Kidney tubule cell (primary cell): ENCODE results near the gene TMTC4.
A peak's percentile ranks its signal among the peaks of the same experiment; 100 is the strongest.
"Not testable (repeated sequence)": the region's sequence is repeated elsewhere in the genome, so short reads cannot be mapped to it uniquely, and the experiment has no call there.

ENCODE experiments used
- DNase-seq: peaks from one replicate; pipeline ENCODE4 v3.0.0-alpha.2; 2018; ENCODE audit warnings: low spot score

Gene TMTC4

GRCh38 chr13:100584896-100585295 lies 89.7 kb downstream of the TMTC4 start:
- DNase-seq = no peak

GRCh38 chr13:100581504-100581903 lies 93.1 kb downstream of the TMTC4 start:
- no peak for DNase-seq

DNA sequence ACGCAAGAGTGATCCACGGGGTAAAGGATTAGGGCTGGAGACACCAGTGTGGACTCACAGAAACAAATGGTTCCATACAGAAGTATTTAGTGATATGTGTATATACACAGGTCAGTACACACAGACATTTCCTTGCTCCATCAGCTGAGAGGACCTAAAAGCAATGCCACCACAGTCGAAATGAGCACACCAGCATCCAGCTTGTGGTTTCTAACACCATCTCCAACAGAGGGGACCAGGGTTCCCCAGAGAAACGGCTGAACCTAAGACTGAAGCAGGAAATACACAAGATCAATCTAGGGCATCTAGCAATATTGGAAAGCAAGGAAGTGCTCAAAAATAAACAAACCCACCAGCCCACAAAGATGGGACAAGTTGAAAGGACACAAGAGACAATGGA lies 93.6 kb downstream of the TMTC4 start:
- DNase-seq = no peak

- DNase-seq = no peak
Observed at GRCh38 chr13:100580045-100580444, 94.5 kb downstream of the TMTC4 start.

DNA sequence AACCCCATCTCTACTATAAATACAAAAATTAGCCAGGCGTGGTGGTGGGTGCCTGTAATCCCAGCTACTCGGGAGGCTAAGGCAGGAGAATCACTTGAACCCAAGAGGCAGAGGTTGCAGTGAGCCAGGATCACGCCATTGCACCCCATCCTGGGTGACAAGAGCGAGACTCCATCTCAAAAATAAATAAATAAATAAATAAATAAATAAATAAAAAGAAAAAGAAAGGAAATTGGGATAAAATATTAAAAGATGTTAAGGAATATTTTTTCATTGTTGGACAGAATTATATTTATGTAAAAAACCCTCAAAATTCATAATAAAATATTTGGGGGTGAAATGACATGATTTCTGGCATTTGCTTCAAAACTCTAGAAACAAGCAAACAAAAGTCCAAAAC lies 97.4 kb downstream of the TMTC4 start:
- DNase-seq = not testable (repeated sequence)

DNA sequence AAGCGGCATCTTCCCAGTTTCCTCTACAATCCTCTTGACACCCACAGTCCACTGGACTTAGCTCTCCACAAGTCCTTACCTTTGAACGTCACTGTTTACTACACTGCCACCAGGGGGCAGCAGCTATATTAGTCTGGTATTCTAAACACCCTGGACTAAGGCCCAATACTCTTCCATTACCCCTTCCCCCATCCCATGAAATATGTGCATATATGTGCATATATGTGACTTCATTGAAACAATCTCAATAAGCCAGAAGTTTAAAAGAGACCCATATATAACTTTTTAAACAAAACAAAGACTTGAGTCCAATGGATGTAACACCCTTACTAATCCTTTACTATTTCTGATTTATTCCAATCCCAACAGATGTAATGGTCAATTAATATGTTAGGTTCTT lies 101.5 kb downstream of the TMTC4 start:
- DNase-seq = peak; percentile 76

DNA sequence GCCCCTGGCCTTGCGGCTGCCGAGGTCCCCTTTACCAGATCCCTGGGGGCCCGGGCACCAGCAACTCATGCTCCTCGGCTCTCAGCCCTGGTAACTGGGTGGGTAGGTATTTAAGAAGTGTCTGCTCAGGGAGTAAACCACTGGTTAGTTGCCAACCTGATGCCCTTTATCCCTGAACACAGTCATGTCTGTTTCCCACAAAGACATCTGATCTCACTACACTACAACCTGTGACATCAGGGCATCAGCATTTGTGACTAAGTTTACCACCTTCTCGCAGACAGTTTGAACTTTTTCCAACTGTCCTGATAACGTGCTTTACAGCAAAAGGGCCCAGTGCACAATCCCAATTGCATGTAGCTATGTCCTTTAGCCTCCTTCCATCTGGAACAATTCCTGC lies 108.1 kb downstream of the TMTC4 start:
- peak; percentile 77 for DNase-seq

DNA sequence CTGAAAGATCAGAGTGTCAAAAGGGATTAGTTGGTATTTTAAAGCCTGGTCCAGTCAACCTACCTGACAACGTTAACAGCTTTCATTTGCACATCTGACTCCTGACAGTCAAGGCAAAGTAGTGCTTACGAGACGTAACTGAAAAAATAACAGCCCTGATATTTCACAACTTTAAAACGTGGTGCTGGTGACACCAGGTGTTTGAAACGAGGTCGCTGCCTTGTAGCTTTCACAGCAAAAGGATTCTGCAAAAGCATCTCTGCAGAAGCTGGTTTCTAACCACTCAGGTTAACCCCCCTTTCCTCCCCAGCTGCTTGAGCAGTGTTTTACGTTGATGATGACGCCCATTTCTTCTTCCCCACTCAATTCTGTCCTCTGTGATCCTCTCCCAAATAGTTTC lies 109.3 kb downstream of the TMTC4 start:
- DNase-seq = no peak

GRCh38 chr13:100564444-100565223 lies 110.0 kb downstream of the TMTC4 start:
- no peak for DNase-seq

- DNase-seq = no peak
Observed at GRCh38 chr13:100563779-100564178, 110.8 kb downstream of the TMTC4 start.

DNA sequence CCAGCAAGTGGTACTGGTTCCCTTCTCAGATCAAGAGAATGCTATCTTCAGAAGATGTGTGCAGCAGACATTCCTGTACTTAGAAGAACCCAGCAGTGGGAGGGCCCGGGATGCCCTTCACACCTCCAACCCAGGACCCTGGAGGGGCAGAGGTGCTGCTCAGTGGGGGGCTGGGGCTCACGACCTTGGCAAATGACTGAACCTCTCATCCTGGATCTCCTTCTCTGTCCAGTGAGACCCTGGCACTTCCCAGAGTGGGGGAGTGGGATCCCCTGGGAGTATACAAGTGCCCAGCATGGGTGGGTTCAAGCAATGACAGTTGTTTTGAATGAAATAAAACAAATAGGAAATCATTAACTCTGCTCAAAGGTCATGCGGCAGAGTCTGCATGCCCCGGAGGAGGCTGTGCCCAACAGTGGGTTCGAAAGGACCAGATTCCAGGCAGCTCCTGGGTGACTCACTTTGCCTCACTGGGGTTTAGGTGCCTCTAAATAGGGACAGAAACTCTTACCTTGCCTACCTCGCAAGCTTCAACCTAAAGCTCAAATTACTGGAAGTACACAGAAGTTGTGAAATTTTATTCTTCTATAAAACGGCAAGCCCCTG lies 112.9 kb downstream of the TMTC4 start:
- DNase-seq = peak; percentile 49

DNA sequence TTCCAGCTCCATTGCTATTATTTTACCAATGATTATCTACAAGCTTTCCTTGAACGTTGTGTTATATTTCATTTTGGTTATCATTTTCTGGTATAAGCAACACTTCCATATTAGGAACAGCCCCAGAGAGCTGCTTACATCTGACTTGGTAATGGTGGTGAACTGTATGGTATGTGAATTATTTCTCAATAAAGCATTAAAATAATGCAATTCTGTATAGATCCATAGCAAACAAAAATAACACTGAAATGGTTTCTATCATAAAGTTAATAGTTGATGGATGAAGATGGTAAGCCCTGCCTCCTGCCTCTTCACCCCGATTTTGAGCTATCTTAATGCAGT lies 113.5 kb downstream of the TMTC4 start:
- no peak for DNase-seq

DNA sequence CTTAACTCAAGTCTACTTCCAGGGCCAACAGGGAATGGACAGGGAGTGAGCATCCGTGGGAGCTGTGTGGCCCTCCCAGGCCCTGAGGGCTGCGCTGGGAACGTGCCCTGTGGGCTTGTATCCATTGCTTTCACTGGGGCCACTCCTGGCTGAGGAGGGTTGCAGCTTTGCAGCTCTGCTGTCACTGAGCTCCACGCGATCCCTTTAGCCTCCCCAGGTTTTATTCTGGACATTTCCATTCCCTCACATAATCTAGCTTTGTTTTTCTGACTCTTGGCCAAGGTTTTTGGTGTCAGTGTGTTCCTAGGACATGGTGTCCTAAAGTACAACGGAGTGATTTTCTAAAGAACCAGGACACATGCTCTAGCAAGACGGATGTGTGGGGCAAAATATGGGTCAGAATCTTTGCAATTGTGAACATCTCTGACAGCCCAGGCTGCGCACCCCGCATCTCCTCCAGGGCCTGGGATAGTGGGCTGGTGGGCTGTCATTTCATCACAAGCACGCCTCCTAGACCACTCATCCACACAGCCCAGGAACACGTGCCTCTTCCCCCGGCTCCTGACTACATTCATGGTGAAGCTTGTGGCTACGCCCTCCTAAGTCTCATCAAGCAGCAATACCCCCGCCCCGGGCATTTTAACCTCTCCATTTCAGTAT lies 114.0 kb downstream of the TMTC4 start:
- DNase-seq = no peak

DNA sequence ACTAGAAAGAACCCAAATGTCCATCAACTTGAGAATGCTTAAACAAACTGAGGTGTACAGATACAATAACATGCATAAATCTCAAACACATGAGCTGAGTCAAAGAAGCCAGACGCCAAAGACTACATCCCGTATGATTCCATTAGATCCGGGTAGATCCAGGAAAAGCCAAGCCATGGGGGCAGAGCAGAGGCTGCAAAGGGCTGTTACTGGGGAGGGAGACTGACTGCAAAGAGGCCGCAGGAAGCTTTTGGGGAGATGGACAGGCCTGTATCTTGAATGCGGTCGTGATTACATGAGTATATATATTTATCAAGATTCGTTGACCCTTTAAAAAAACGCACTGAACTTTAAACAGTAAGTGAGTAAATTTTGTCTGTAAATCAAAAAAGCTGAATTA lies 114.7 kb downstream of the TMTC4 start:
- DNase-seq = no peak
